HFFc6 (cell line): ENCODE results near the gene STON2. TPM values are rescaled to one million over a fixed set of nuclear protein-coding genes. Genes with fewer than 3 reads are reported as not detected.

Experiments
- DNase-seq: peaks from one replicate; pipeline ENCODE4 v3.0.0-alpha.2; 2018
- H3K27ac Mint-ChIP-seq: 2 replicates; pipeline ENCODE4 v1.8.0; 2020; ENCODE audit warnings: mild to moderate bottlenecking, mixed read lengths
- H3K27me3 Mint-ChIP-seq: 2 replicates; pipeline ENCODE4 v1.8.0; 2021; ENCODE audit warnings: mild to moderate bottlenecking, moderate library complexity, mixed read lengths; ENCODE audit not compliant: insufficient read depth
- H3K36me3 Mint-ChIP-seq: 2 replicates; pipeline ENCODE4 v1.8.0; 2021; ENCODE audit warnings: low read depth, mixed read lengths
- H3K4me1 Mint-ChIP-seq: 2 replicates; pipeline ENCODE4 v1.8.0; 2020; ENCODE audit warnings: low read depth, mixed read lengths
- H3K4me3 Mint-ChIP-seq: 2 replicates; pipeline ENCODE4 v1.8.0; 2020; ENCODE audit warnings: mild to moderate bottlenecking, moderate library complexity, mixed read lengths
- H3K9me3 Mint-ChIP-seq: 2 replicates; pipeline ENCODE4 v1.8.0; 2020; ENCODE audit warnings: mild to moderate bottlenecking, mixed read lengths
- total RNA-seq, 6 experiments: library from RNA; stranded (reverse); fragmentation: NEBNext Ultra II Directional; extraction: Animal tissue kit (Norgen Biotek cat#: 25700); gene quantifications; 2 replicates in 1 of 6; 3 replicates in 5 of 6; pipeline ENCODE4 v1.2.3, GENCODE V29; 2021
- TF ChIP-seq, protein P1 (sequence below): fragments of 200-600 bp; sonication (generic); IDR thresholded peaks from 2 replicates; pipeline ENCODE4 v1.5.0; 2021; ENCODE audit warnings: antibody characterized with exemption, mild to moderate bottlenecking

STON2 gene
- total RNA-seq, 6 experiments from 2014 or later: not detected

DNA sequence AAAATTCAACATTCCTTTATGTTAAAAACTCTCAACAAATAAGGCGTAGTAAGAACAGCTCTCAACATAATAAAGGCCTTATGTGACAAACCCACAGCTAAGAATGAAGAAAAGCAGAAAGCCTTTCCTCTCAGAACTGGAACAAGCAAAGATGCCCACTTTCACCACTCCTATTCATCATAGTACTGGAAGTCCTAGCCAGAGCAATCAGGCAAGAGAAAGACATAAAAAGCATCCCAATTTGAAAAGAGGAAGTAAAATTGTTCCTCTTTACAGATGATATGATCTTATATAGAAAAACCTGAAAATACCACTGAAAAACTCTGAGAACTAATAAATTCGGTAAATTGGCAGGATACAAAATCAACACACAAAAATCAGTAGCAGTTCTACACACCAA is 52.1 kb downstream of the STON2 start:
- no peaks in the 10 kb centered on the region for H3K4me1 Mint-ChIP-seq
- H3K27me3 Mint-ChIP-seq: peaks cover 3% of the 10 kb centered on the region; the same call in 1 of the 2 replicates
- H3K27ac Mint-ChIP-seq: no peak overlapping the region
- no peak overlapping the region for H3K4me3 Mint-ChIP-seq
- no peak for DNase-seq
- H3K9me3 Mint-ChIP-seq: peaks cover 9% of the 10 kb centered on the region
- no peaks in the 10 kb centered on the region for H3K36me3 Mint-ChIP-seq
- TF ChIP-seq, protein P1, sequence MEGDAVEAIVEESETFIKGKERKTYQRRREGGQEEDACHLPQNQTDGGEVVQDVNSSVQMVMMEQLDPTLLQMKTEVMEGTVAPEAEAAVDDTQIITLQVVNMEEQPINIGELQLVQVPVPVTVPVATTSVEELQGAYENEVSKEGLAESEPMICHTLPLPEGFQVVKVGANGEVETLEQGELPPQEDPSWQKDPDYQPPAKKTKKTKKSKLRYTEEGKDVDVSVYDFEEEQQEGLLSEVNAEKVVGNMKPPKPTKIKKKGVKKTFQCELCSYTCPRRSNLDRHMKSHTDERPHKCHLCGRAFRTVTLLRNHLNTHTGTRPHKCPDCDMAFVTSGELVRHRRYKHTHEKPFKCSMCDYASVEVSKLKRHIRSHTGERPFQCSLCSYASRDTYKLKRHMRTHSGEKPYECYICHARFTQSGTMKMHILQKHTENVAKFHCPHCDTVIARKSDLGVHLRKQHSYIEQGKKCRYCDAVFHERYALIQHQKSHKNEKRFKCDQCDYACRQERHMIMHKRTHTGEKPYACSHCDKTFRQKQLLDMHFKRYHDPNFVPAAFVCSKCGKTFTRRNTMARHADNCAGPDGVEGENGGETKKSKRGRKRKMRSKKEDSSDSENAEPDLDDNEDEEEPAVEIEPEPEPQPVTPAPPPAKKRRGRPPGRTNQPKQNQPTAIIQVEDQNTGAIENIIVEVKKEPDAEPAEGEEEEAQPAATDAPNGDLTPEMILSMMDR: no peak

GRCh38 chr14:81345781-81346180 is 54.3 kb downstream of the STON2 start:
- Mint-ChIP-seq H3K4me3 (no peak overlapping the region), H3K9me3 (peaks cover 14% of the 10 kb centered on the region), H3K27ac (no peak overlapping the region), H3K4me1 (no peaks in the 10 kb centered on the region), H3K27me3 (peaks cover 3% of the 10 kb centered on the region; the same call in 1 of the 2 replicates), H3K36me3 (no peaks in the 10 kb centered on the region)
- DNase-seq: no peak
- TF ChIP-seq, protein P1: no peak

- no peak for DNase-seq
- Mint-ChIP-seq H3K27me3 (peaks cover 3% of the 10 kb centered on the region; the same call in 1 of the 2 replicates), H3K9me3 (peaks cover 14% of the 10 kb centered on the region), H3K27ac (no peak overlapping the region), H3K4me1 (no peaks in the 10 kb centered on the region), H3K4me3 (no peak overlapping the region), H3K36me3 (no peaks in the 10 kb centered on the region)
- TF ChIP-seq, protein P1: no peak
Observed at GRCh38 chr14:81344481-81345160, 55.5 kb downstream of the STON2 start.

GRCh38 chr14:81343701-81344100 is 56.4 kb downstream of the STON2 start:
- no peak overlapping the region for H3K27ac Mint-ChIP-seq
- TF ChIP-seq, protein P1: no peak

GRCh38 chr14:81342850-81343580 is 57.1 kb downstream of the STON2 start:
- Mint-ChIP-seq H3K4me1 (no peaks in the 10 kb centered on the region), H3K36me3 (no peaks in the 10 kb centered on the region; the same call in 1 of the 2 replicates), H3K27me3 (peaks cover 3% of the 10 kb centered on the region; the same call in 1 of the 2 replicates), H3K9me3 (peaks cover 14% of the 10 kb centered on the region), H3K27ac (no peak overlapping the region), H3K4me3 (no peak overlapping the region)
- DNase-seq: no peak
- TF ChIP-seq, protein P1: no peak

More at GRCh38 chr14:81343701-81344100, 56.4 kb downstream of the STON2 start:
- no peak overlapping the region for H3K4me3 Mint-ChIP-seq
- H3K36me3 Mint-ChIP-seq: no peaks in the 10 kb centered on the region; the same call in 1 of the 2 replicates
- peaks cover 3% of the 10 kb centered on the region; the same call in 1 of the 2 replicates for H3K27me3 Mint-ChIP-seq
- no peaks in the 10 kb centered on the region for H3K4me1 Mint-ChIP-seq
- DNase-seq: no peak
- peaks cover 14% of the 10 kb centered on the region for H3K9me3 Mint-ChIP-seq
